ENCODE data around the gene G6PD.
"Not testable (repeated sequence)": the region's sequence is repeated elsewhere in the genome, so short reads cannot be mapped to it uniquely, and the experiment has no call there.

Gene G6PD

GRCh38 chrX:154541896-154542722, 4.5 kb downstream of the G6PD start:
- DNase-seq, result peak; percentile 94

DNA sequence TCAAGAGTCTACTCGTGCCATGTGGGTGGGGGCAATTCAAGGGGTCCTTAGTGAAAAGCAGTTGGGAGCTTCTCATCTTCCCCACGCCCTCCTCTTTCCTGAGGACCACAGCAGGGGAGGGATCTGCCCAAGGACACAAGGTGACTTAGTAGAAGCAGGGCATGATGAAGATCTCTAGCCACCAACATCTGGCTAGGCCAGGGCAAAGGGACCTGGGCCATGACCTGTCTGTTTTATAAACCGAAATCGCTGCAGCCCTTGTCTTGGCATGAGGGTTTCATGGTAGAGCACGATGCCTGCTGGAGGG, 5.1 kb downstream of the G6PD start:
- no peak for DNase-seq

DNA sequence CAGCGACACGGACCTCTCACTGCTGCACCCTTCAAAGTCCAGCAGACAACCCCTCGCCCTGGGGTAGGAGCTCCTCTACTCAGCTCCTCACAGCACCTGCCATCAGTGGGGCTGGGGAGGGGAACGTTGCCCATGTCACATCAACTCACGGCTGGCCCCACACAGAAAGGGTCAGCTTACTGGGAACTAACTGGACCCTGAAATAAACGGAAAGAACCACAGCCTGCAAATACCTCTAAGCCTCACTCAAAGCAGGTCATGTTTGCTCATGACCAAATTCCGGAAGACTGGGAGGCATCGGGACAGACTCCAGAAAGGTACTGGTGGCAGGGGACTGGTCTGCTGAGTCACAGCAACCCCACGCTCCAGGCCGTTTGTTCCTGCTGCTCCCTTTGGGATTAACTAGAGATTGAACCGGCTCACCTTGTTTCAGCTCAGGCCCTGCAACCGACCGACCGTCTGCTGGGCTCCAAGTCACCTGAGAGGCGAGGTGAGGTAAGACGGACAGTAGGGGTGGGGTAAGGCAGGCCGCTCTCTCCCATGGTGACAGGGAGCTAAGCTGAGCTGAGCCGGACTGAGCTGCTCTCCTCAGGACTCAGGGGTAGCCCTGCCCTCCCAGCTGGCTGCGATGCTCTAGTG, 5.6 kb downstream of the G6PD start:
- DNase-seq, result no peak

GRCh38 chrX:154540365-154540764, 6.3 kb downstream of the G6PD start:
- DNase-seq, result not testable (repeated sequence)

DNA sequence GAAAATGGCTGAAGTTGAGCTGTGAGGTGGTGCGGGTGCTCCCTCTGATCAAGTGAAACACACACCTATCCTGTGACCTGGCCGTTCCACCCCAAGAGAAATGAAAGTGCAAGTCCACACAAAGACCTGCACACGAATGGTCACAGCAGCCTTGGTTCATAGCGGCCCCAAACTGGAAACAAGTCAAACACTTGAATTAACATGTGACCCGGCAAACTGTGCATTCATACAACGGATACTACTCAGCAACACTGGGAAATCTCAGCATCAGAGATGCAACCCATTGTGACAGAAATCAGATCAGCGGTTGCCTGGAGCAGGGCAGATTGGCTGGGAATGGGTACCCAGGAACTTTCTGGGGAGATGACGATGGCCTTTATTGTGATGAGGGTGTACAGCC, 7.6 kb downstream of the G6PD start:
- DNase-seq, result no peak

GRCh38 chrX:154535892-154536291, 10.8 kb downstream of the G6PD start:
- no peak for DNase-seq

DNA sequence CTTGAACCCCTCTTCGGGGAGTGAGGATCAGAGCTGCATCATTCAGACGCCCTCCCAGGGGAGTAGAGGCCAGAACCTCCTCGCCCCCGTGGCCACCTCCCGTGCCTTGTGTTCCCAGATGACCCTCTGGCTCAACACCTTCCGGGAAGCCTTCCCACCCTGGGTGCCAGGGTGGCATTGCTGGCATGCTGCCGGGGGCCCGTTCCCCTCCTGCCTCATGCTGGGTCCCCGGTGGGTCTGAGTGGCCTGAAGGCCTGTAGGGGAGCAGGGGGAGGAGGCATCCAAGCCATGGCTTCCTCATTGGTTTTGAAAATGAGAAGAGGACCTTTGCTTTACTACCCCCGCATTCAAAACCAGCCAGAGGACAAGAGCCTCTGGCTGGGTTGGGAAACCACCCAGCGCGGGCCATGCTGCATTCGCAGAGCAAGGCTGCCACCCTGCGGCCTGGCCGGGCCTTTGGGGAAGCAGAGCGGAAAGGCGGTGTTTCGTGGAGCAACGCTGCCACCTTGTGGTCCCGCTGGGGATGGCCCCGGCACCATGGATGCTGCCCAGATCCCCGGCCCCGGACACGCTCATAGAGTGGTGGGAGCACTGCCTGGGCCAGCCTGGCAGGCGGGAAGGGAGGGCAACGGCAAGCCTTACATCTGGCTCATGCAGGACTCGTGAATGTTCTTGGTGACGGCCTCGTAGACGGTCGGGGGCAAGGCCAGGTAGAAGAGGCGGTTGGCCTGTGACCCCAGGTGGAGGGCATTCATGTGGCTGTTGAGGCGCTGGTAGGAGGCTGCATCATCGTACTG, 11.9 kb downstream of the G6PD start:
- DNase-seq, result peak; percentile 77

- no peak for DNase-seq
Measured at GRCh38 chrX:154532690-154533089, 14.0 kb downstream of the G6PD start.

GRCh38 chrX:154531626-154532025, 15.0 kb downstream of the G6PD start:
- peak; percentile 29 for DNase-seq

DNA sequence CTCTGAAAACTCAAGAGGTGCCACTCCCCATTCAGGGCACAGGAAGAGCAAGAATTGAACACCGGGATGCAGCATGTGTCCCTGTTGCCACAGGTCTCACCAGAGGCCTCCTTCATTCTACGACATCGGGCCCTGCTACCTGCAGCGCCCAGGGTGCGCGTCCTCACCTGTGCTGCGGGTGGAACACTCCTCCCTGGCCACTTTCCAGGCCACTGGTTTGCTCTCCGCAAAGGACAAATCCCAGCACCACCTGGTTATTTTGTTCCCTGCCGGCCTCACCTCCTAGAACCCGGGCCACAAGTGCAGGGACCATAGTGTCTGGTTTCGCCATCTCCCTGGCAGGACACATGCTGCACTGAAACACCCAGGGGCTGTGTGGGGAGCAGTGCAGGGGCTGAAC, 16.4 kb downstream of the G6PD start:
- no peak for DNase-seq

- DNase-seq, result no peak
Measured at GRCh38 chrX:154529206-154529612, 17.4 kb downstream of the G6PD start.

GRCh38 chrX:154526901-154527675, 19.6 kb downstream of the G6PD start:
- DNase-seq, result peak; percentile 75

GRCh38 chrX:154525606-154526490, 20.8 kb downstream of the G6PD start:
- no peak for DNase-seq

GRCh38 chrX:154519389-154519788, 27.3 kb downstream of the G6PD start:
- DNase-seq, result no peak

DNA sequence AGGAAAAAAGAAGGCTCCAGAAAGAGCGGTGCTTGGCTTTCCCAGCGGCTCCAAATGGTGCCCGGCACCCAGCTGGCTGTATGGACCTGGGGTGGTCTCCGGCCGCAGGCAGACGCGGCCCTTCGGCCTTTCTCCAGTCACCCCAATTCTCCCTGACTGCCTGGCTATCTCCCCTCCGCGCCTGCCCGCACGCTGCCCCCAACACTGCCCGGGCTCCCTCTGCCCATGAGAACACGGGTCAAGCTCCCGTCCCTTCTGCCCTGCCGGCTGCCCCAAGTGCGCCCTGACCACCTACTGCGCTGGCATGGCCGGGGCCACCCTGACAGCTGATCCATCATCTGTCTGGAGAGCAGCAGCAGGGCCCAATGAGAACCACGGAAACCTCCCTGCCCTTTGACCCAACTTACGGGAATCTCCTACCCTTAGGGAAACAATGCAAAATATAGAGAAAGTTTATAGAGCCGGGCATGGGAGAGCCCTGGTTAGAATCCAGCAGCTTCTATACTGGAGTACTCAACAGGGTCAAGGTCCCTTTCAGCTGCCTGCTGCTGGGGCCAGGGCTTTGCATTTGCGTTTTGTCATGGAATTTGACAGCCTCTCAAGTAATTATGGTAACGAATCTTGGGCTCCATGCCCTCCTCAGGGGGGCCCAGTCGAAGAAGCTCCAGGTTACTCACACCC, 29.4 kb downstream of the G6PD start:
- no peak for DNase-seq

DNA sequence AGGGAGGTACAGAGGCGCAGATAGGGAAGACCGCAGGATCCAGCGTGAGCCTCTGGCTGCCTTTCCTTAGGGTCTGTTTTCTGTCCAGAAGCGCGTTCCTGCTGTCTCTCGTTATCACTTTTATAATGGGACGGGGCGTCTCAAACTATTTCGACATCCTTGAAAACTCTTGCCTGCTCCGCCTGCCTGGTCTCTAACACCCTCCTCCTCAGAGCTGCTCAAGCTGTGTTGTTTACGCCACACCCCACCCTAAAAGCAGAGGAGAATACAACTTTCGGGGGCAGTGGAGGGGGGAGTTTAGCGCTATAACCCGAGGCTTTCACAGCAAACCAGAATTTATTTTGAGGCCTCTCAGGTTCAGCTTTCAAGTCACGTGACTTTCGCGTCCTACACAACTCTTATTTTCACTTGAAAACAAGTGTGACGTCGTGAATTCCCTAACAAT, 30.0 kb downstream of the G6PD start:
- peak; percentile 14 for DNase-seq

DNA sequence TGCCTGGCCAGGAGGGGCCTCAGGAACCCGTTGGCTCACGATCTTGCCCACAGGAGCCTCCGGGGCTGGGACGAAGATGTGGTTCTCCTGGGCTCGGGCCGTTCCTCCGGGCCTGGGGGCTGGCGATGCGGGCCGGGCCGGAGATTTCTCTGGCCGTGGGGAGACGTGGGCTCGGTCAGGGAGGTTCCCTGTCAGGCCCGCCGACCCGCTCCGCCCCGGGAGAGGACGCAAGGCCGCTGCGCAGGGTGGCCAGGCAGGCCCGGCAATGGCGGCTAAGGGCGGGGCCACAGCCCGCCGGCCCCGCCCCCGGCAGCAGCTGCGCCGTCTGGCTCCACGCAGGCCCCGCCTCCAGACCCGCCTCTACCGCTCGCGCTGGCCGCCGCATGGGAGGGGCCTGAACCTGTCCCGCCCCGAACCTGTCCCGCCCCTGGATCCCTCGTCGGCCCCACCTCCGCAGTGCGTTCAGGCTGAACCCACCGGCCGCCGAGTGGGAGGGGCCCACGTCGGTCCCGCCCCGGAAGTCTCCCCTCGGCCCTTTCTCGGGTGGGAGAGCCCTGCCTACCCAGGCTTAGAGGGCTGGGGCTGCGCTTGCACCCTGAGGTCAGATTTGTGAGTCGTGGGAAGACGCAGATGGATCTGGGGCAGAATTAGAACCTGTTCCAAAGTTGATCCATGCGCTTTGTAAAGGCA, 30.5 kb downstream of the G6PD start, which contains the start of gene FAM3A:
Gene FAM3A (minus strand): TSS at position 267 of the 690 bp plus-strand sequence. CDS start 460 bp downstream, outside the sequence.
- DNase-seq, result peak; percentile 87

- DNase-seq, result no peak
Measured at GRCh38 chrX:154515090-154515965, 31.3 kb downstream of the G6PD start.

GRCh38 chrX:154513716-154514115, 32.9 kb downstream of the G6PD start:
- no peak for DNase-seq

Data from fibroblast of upper back skin (primary cell).